Smooth muscle cell (in vitro differentiated cells): Measurements from ENCODE around the gene C1orf52. TPM values are rescaled to one million over a fixed set of nuclear protein-coding genes. Genes with fewer than 3 reads are reported as not detected.

ENCODE experiments used
- DNase-seq: peaks from one replicate; lab custom pipeline; 2025; ENCODE audit not compliant: unreplicated experiment; lab: John Stamatoyannopoulos, UW
- H2AFZ ChIP-seq: fragments of 200-600 bp; sonication (generic); 2 replicates; pipeline ENCODE4 v1.6.0; 2016; ENCODE audit warnings: antibody characterized with exemption, low read depth, mild to moderate bottlenecking
- H3F3A ChIP-seq: fragments of 200-600 bp; sonication (generic); 2 replicates; pipeline ENCODE4 v1.6.0; 2017; ENCODE audit warnings: antibody characterized with exemption, low read depth
- H3K27ac ChIP-seq: fragments of 200-600 bp; sonication (generic); 2 replicates; pipeline ENCODE4 v1.5.1; 2016; ENCODE audit warnings: low read depth, mild to moderate bottlenecking
- H3K27me3 ChIP-seq: fragments of 200-600 bp; sonication (generic); 2 replicates; pipeline ENCODE4 v1.6.1; 2016; ENCODE audit warnings: low read depth, mild to moderate bottlenecking
- H3K36me3 ChIP-seq: fragments of 200-600 bp; sonication (generic); 2 replicates; pipeline ENCODE4 v1.5.1; 2016; ENCODE audit warnings: low read depth
- H3K4me1 ChIP-seq: fragments of 200-600 bp; sonication (generic); 2 replicates; pipeline ENCODE4 v1.5.1; 2016; ENCODE audit warnings: low read depth
- H3K4me2 ChIP-seq: fragments of 200-600 bp; sonication (generic); 2 replicates; pipeline ENCODE4 v1.6.0; 2016; ENCODE audit warnings: mild to moderate bottlenecking
- H3K4me3 ChIP-seq: fragments of 200-600 bp; sonication (generic); 2 replicates; pipeline ENCODE4 v1.5.1; 2016; ENCODE audit warnings: mild to moderate bottlenecking
- H3K79me2 ChIP-seq: fragments of 200-600 bp; sonication (generic); 2 replicates; pipeline ENCODE4 v1.6.0; 2016; ENCODE audit warnings: low read depth, mild to moderate bottlenecking
- H3K9ac ChIP-seq: fragments of 200-600 bp; sonication (generic); 2 replicates; pipeline ENCODE4 v1.6.0; 2016; ENCODE audit warnings: low read depth
- H3K9me3 ChIP-seq: fragments of 200-600 bp; sonication (generic); replicated peaks from 2 replicates; pipeline ENCODE4 v1.5.1; 2016; ENCODE audit warnings: low read depth
- H4K20me1 ChIP-seq: fragments of 200-600 bp; sonication (generic); 2 replicates; pipeline ENCODE4 v1.6.0; 2016; ENCODE audit warnings: low read depth
- CTCF ChIP-seq: fragments of 200-600 bp; sonication (generic); IDR thresholded peaks from 2 replicates; pipeline ENCODE4 v1.5.1; 2017; ENCODE audit warnings: borderline replicate concordance, mild to moderate bottlenecking, antibody characterized with exemption; ENCODE audit not compliant: insufficient read depth, poor library complexity, severe bottlenecking
- WGBS: methylation state at CpG from one replicate; pipeline ENCODE4 v1.1.7; 2016; ENCODE audit warnings: low lambda C conversion rate; 5-methylcytosine and 5-hydroxymethylcytosine counted together
- polyA plus RNA-seq: library from polyadenylated mRNA; unstranded; fragments of >200 nt; fragmentation: Nextera tagmentation; extraction: Ambion mirVana; gene quantifications from 2 replicates; pipeline ENCODE4 v1.2.1, GENCODE V29; 2016
- total RNA-seq: library from RNA; depleted of rRNA; stranded (reverse); fragments of >200 nt; gene quantifications from 2 replicates; pipeline ENCODE4 v1.2.3, GENCODE V29; 2014

The C1orf52 gene
- total and polyA plus RNA-seq, 2 experiments from 2014 or later = 39.4 to 46.4 TPM

- H3K36me3 ChIP-seq = no peaks in the 10 kb centered on the region
- H2AFZ ChIP-seq = no peak overlapping the region
- no peaks in the 10 kb centered on the region for H4K20me1 ChIP-seq
- no peak for TF ChIP-seq CTCF
- no peaks in the 10 kb centered on the region for H3K79me2 ChIP-seq
- H3F3A ChIP-seq = no peaks in the 10 kb centered on the region
- no peaks in the 10 kb centered on the region for H3K4me1 ChIP-seq
- H3K27me3 ChIP-seq = no peaks in the 10 kb centered on the region
- no peak overlapping the region for H3K4me3 ChIP-seq
- H3K9me3 ChIP-seq = no peaks in the 10 kb centered on the region
- no peak overlapping the region for H3K4me2 ChIP-seq
- 96% methylated on average over 2 of the region's 2 CpGs for WGBS
- no peak overlapping the region for H3K27ac ChIP-seq
- H3K9ac ChIP-seq = no peak overlapping the region
- no peak for DNase-seq
Measured at GRCh38 chr1:85208488-85208887, 51.0 kb downstream of the C1orf52 start.

GRCh38 chr1:85203573-85204171 lies 55.8 kb downstream of the C1orf52 start:
- 95% methylated on average over 2 of the region's 2 CpGs for WGBS
- Histone ChIP-seq H3K9ac (no peak overlapping the region), H3K9me3 (no peaks in the 10 kb centered on the region), H3K27ac (no peak overlapping the region), H3K27me3 (no peaks in the 10 kb centered on the region), H3K36me3 (no peaks in the 10 kb centered on the region), H3K4me1 (peaks cover 19% of the 10 kb centered on the region), H3F3A (no peaks in the 10 kb centered on the region), H2AFZ (no peak overlapping the region), H3K4me2 (no peak overlapping the region), H4K20me1 (peaks cover 11% of the 10 kb centered on the region), H3K79me2 (peaks cover 27% of the 10 kb centered on the region), H3K4me3 (no peak overlapping the region)
- no peak for TF ChIP-seq CTCF
- DNase-seq = no peak

GRCh38 chr1:85202864-85203255 lies 56.6 kb downstream of the C1orf52 start:
- Histone ChIP-seq H3K36me3 (no peaks in the 10 kb centered on the region), H3K9me3 (no peaks in the 10 kb centered on the region), H4K20me1 (peaks cover 13% of the 10 kb centered on the region), H3K79me2 (peaks cover 35% of the 10 kb centered on the region), H2AFZ (no peak overlapping the region), H3K4me2 (peak overlapping the region; percentile 93), H3F3A (peaks cover 3% of the 10 kb centered on the region), H3K4me1 (peaks cover 27% of the 10 kb centered on the region), H3K27me3 (no peaks in the 10 kb centered on the region), H3K4me3 (peak overlapping the region; percentile 92), H3K9ac (no peak overlapping the region), H3K27ac (no peak overlapping the region)
- 68% methylated on average over 2 of the region's 2 CpGs for WGBS
- TF ChIP-seq CTCF = no peak
- no peak for DNase-seq

- peaks cover 31% of the 10 kb centered on the region for H3K4me1 ChIP-seq
- no peaks in the 10 kb centered on the region for H3K27me3 ChIP-seq
- no peak for DNase-seq
- peak overlapping the region; percentile 93 for H3K4me2 ChIP-seq
- H3K9me3 ChIP-seq = no peaks in the 10 kb centered on the region
- peaks cover 3% of the 10 kb centered on the region for H3F3A ChIP-seq
- H3K9ac ChIP-seq = peak overlapping the region; percentile 94
- TF ChIP-seq CTCF = no peak
- H3K4me3 ChIP-seq = peak overlapping the region; percentile 92
- H2AFZ ChIP-seq = peak overlapping the region; percentile 94
- peaks cover 14% of the 10 kb centered on the region for H4K20me1 ChIP-seq
- 13% methylated on average over 14 of the region's 14 CpGs for WGBS
- peak overlapping the region; percentile 87 for H3K27ac ChIP-seq
- H3K36me3 ChIP-seq = no peaks in the 10 kb centered on the region
- peaks cover 40% of the 10 kb centered on the region for H3K79me2 ChIP-seq
Measured at GRCh38 chr1:85202092-85202863, 57.2 kb downstream of the C1orf52 start.
